T-cell (primary cell): ENCODE measurements around the gene NAP1L4. TPM values are rescaled to one million over a fixed set of nuclear protein-coding genes. Genes with fewer than 3 reads are reported as not detected.
A peak's percentile ranks its signal among the peaks of the same experiment; 100 is the strongest.

Source experiments
- ATAC-seq, 4 experiments: fragments of 200-7000 bp in 3 of 4; fragments of 150-1000 bp in 1 of 4; cut with Tn5 transposase; replicated peaks in 1 of 4; 1 replicate in 3 of 4; 2 replicates in 1 of 4; pipeline ENCODE4 v1.10.0; 2021; ENCODE audit warnings: moderate library complexity in 3 of 4, mild to moderate bottlenecking in 2 of 4, moderate number of reproducible peaks in 1 of 4
- CTCF ChIA-PET, 2 donors: fragments of 300-600 bp; sonication (Branson Sonifier 250); formaldehyde crosslinking; loops; one replicate each; lab custom pipeline; 2022; ENCODE audit warnings: antibody characterized with exemption in 2 of 2; lab: Charles Lee
- POLR2A ChIA-PET, 2 donors: fragments of 300-600 bp; sonication (Branson Sonifier 250); formaldehyde crosslinking; loops; one replicate each; lab custom pipeline; 2022; ENCODE audit warnings: antibody characterized with exemption in 2 of 2; lab: Charles Lee
- DNase-seq, 35 experiments: peaks; one replicate each; pipeline versions ENCODE4 v3.0.0 to v3.0.0-alpha.2; 2013 to 2023
- H3K27ac ChIP-seq: one replicate; pipeline ENCODE4 v1.5.1; 2013; ENCODE audit warnings: low read length
- H3K27me3 ChIP-seq, 2 experiments: replicated peaks in 1 of 2; 1 replicate in 1 of 2; 2 replicates in 1 of 2; pipeline versions ENCODE4 v1.6.1 to v1.7.0; 2013; ENCODE audit warnings: low read length in 1 of 2, mixed read lengths in 1 of 2; ENCODE audit not compliant: control insufficient read depth in 2 of 2, insufficient read depth in 2 of 2; ENCODE audit errors: extremely low read depth in 1 of 2
- H3K36me3 ChIP-seq, 2 donors: 1 replicate in 1 of 2; 2 replicates in 1 of 2; pipeline versions ENCODE4 v1.6.1 to v1.7.0; 2013; ENCODE audit warnings: low read length in 1 of 2; ENCODE audit not compliant: control insufficient read depth in 2 of 2, insufficient read depth in 1 of 2; ENCODE audit errors: extremely low read depth in 1 of 2
- H3K4me1 ChIP-seq, 2 experiments: 1 replicate in 1 of 2; 2 replicates in 1 of 2; pipeline versions ENCODE4 v1.6.1 to v1.7.0; 2013; ENCODE audit warnings: low read length in 2 of 2, mixed read lengths in 1 of 2; ENCODE audit not compliant: insufficient read depth in 2 of 2, control insufficient read depth in 1 of 2; ENCODE audit errors: extremely low read depth in 1 of 2
- H3K4me3 ChIP-seq, 2 donors: 1 replicate in 1 of 2; 2 replicates in 1 of 2; pipeline versions ENCODE4 v1.5.1 to v1.7.0; 2013; ENCODE audit warnings: mild to moderate bottlenecking in 2 of 2, low read length in 1 of 2, moderate library complexity in 1 of 2; ENCODE audit not compliant: control insufficient read depth in 1 of 2; ENCODE audit errors: extremely low read depth in 1 of 2
- H3K9me3 ChIP-seq: 2 replicates; pipeline ENCODE4 v1.7.0; 2013
- H3K27ac Mint-ChIP-seq, 2 donors: one replicate each; pipeline ENCODE4 v1.8.0; 2020 to 2021; ENCODE audit warnings: mild to moderate bottlenecking in 2 of 2, mixed read lengths in 2 of 2
- H3K27me3 Mint-ChIP-seq, 2 donors: one replicate each; pipeline ENCODE4 v1.8.0; 2021 to 2022; ENCODE audit warnings: mixed read lengths in 2 of 2
- H3K36me3 Mint-ChIP-seq: one replicate; pipeline ENCODE4 v1.8.0; 2021; ENCODE audit warnings: mixed read lengths
- H3K4me1 Mint-ChIP-seq, 3 donors: one replicate each; pipeline ENCODE4 v1.8.0; 2020 to 2022; ENCODE audit warnings: mixed read lengths in 3 of 3, mild to moderate bottlenecking in 1 of 3
- H3K4me3 Mint-ChIP-seq, 3 donors: one replicate each; pipeline ENCODE4 v1.8.0; 2020 to 2022; ENCODE audit warnings: mild to moderate bottlenecking in 3 of 3, mixed read lengths in 3 of 3, moderate library complexity in 3 of 3
- H3K9me3 Mint-ChIP-seq, 3 donors: one replicate each; pipeline ENCODE4 v1.8.0; 2020 to 2022; ENCODE audit warnings: mixed read lengths in 3 of 3
- WGBS: methylation state at CpG from one replicate; pipeline ENCODE4 v1.1.5; 2013; ENCODE audit warnings: missing lambda C conversion rate; ENCODE audit not compliant: insufficient coverage; 5-methylcytosine and 5-hydroxymethylcytosine counted together
- total RNA-seq, 35 experiments: library from RNA in 6 of 35; stranded (reverse) in 6 of 35; fragments of 120-200 nt in 1 of 35; gene quantifications; one replicate each; pipeline versions ENCODE4 v1.2.1 to v1.2.4 and lab custom pipeline; 2013 to 2026

NAP1L4 gene
- total RNA-seq (100 to 1,000 TPM; 253 to 388 (median 299) TPM), total RNA-seq (lab: John Stamatoyannopoulos, UW) (136 to 368 (median 252) reads per million in 29 experiments)
- total RNA-seq (2013) = 235 TPM

- Histone ChIP-seq H3K27ac (peak within 1 kb of the TSS; percentile 53), H3K4me3 (peak within 1 kb of the TSS; percentile 70 to 93), H3K9me3 (no peaks in the 10 kb centered on the region), H3K27me3 (no peaks in the 10 kb centered on the region), H3K36me3 (no peaks in the 10 kb centered on the region), H3K4me1 (peaks cover 17 to 27% of the 10 kb centered on the region in 2 experiments)
- ATAC-seq = peak; percentile 82 to 86 (median 84)
- WGBS = under 1% methylated on average over 77 of the region's 77 CpGs
- Mint-ChIP-seq H3K4me1 (peaks cover 24 to 33% (median 31%) of the 10 kb centered on the region in 3 donors), H3K36me3 (peaks cover 3% of the 10 kb centered on the region), H3K9me3 (no peaks in the 10 kb centered on the region), H3K27me3 (no peaks in the 10 kb centered on the region), H3K4me3 (peak within 1 kb of the TSS; percentile 85 to 99 (median 98)), H3K27ac (peak within 1 kb of the TSS; percentile 97 to 98)
- POLR2A ChIA-PET = interaction anchor here (1.0 to 1.3 kb wide), 2 partner anchors 22 kb away, joined by 4 to 16 read pairs; no protein-coding TSS in a partner anchor
- CTCF ChIA-PET = interaction anchor here in 1 of 2 donors (0.6 to 1.0 kb wide), 7 partner anchors 14 to 100 kb away, joined by 3 to 7 read pairs (median 4); a partner anchor contains a TSS
- DNase-seq = peak; percentile 86 to 99 (median 96)
Observed at GRCh38 chr11:2992234-2992996, at the start of gene NAP1L4. TSS of gene NAP1L4 (minus strand) at chr11:2992329. CDS start at chr11:2979220, 13,109 bp downstream.

GRCh38 chr11:3040881-3041280 is 48.8 kb upstream of the NAP1L4 start:
- Mint-ChIP-seq H3K27me3 (no peaks in the 10 kb centered on the region), H3K4me1 (peaks cover 23 to 29% (median 26%) of the 10 kb centered on the region in 3 donors), H3K36me3 (peaks cover 50% of the 10 kb centered on the region), H3K9me3 (no peaks in the 10 kb centered on the region), H3K27ac (no peak overlapping the region), H3K4me3 (no peak overlapping the region)
- H3K4me3 ChIP-seq = no peak overlapping the region
- no CpG with 5 or more reads among the region's 9 CpGs for WGBS
- H3K9me3 ChIP-seq = no peaks in the 10 kb centered on the region
- ChIA-PET POLR2A (no interaction called here), CTCF (no interaction called here)
- H3K27ac ChIP-seq = no peak overlapping the region
- no peaks in the 10 kb centered on the region for H3K27me3 ChIP-seq
- no peak for DNase-seq
- peaks cover 19 to 74% of the 10 kb centered on the region in 2 donors for H3K36me3 ChIP-seq
- H3K4me1 ChIP-seq = peaks cover 0 to 18% of the 10 kb centered on the region in 2 experiments
- ATAC-seq = no peak

- peaks cover 9 to 28% (median 19%) of the 10 kb centered on the region in 3 donors for H3K4me1 Mint-ChIP-seq
- POLR2A ChIA-PET = no interaction called here
- Histone ChIP-seq H3K27ac (no peak overlapping the region), H3K36me3 (peaks cover 21 to 85% of the 10 kb centered on the region in 2 donors), H3K4me3 (no peak overlapping the region), H3K27me3 (no peaks in the 10 kb centered on the region), H3K9me3 (no peaks in the 10 kb centered on the region), H3K4me1 (peaks cover 0 to 19% of the 10 kb centered on the region in 2 experiments)
- H3K27ac Mint-ChIP-seq = no peak overlapping the region
- no peaks in the 10 kb centered on the region for H3K27me3 Mint-ChIP-seq
- CTCF ChIA-PET = interaction anchor here (1.1 to 1.4 kb wide), 3 partner anchors 46 to 54 kb away, joined by 3 to 8 read pairs (median 3); partner anchors contain the start of gene NAP1L4 (in 1 of the 2)
- H3K9me3 Mint-ChIP-seq = no peaks in the 10 kb centered on the region
- H3K4me3 Mint-ChIP-seq = no peak overlapping the region
- WGBS = 72% methylated on average over 6 of the region's 12 CpGs
- no peak for ATAC-seq
- no peak for DNase-seq
- peaks cover 55% of the 10 kb centered on the region for H3K36me3 Mint-ChIP-seq
Observed at GRCh38 chr11:3037945-3038271, 45.8 kb upstream of the NAP1L4 start.

- DNase-seq (peak in 20 of 35 experiments; percentile 10 to 65 (median 36)), ATAC-seq (peak; percentile 72 to 91 (median 76))
- Mint-ChIP-seq H3K27ac (no peak overlapping the region), H3K4me3 (no peak overlapping the region), H3K4me1 (peaks cover 6 to 32% (median 21%) of the 10 kb centered on the region in 3 donors), H3K9me3 (no peaks in the 10 kb centered on the region), H3K27me3 (no peaks in the 10 kb centered on the region), H3K36me3 (peaks cover 60% of the 10 kb centered on the region)
- CTCF ChIA-PET = interaction anchor here (1.1 to 1.4 kb wide), 3 partner anchors 45 to 54 kb away, joined by 3 to 8 read pairs (median 3); partner anchors contain the start of gene NAP1L4 (in 1 of the 2)
- 86% methylated on average over 14 of the region's 24 CpGs for WGBS
- no peak overlapping the region for H3K27ac ChIP-seq
- H3K4me3 ChIP-seq = no peak overlapping the region
- H3K9me3 ChIP-seq = no peaks in the 10 kb centered on the region
- H3K36me3 ChIP-seq = peaks cover 21 to 88% of the 10 kb centered on the region in 2 donors
- POLR2A ChIA-PET = no interaction called here
- H3K4me1 ChIP-seq = peaks cover 0 to 19% of the 10 kb centered on the region in 2 experiments
- no peaks in the 10 kb centered on the region for H3K27me3 ChIP-seq
Observed at GRCh38 chr11:3037040-3037944, 45.2 kb upstream of the NAP1L4 start.

- H3K27me3 Mint-ChIP-seq = no peaks in the 10 kb centered on the region
- H3K4me1 ChIP-seq = peaks cover 0 to 19% of the 10 kb centered on the region in 2 experiments
- peak overlapping the region in 1 of 2 donors; percentile 9 for H3K27ac Mint-ChIP-seq
- peaks cover 21 to 85% of the 10 kb centered on the region in 2 donors for H3K36me3 ChIP-seq
- H3K27ac ChIP-seq = no peak overlapping the region
- no peaks in the 10 kb centered on the region for H3K9me3 Mint-ChIP-seq
- ATAC-seq (no peak), DNase-seq (no peak)
- no peaks in the 10 kb centered on the region for H3K27me3 ChIP-seq
- no peak overlapping the region for H3K4me3 Mint-ChIP-seq
- CTCF ChIA-PET = interaction anchor here in 1 of 2 donors (1.4 kb wide), 1 partner anchor 22 kb away, joined by 4 read pairs; no protein-coding TSS in a partner anchor
- H3K4me1 Mint-ChIP-seq = peaks cover 6 to 34% (median 22%) of the 10 kb centered on the region in 3 donors
- no CpG with 5 or more reads among the region's 5 CpGs for WGBS
- POLR2A ChIA-PET = no interaction called here
- H3K9me3 ChIP-seq = no peaks in the 10 kb centered on the region
- H3K36me3 Mint-ChIP-seq = peaks cover 57% of the 10 kb centered on the region
- H3K4me3 ChIP-seq = no peak overlapping the region
Observed at GRCh38 chr11:3036419-3036818, 44.3 kb upstream of the NAP1L4 start.

GRCh38 chr11:3035333-3035732 is 43.2 kb upstream of the NAP1L4 start:
- Mint-ChIP-seq H3K27ac (no peak overlapping the region), H3K4me1 (peaks cover 14 to 44% (median 25%) of the 10 kb centered on the region in 3 donors), H3K9me3 (no peaks in the 10 kb centered on the region), H3K27me3 (no peaks in the 10 kb centered on the region), H3K36me3 (peaks cover 61% of the 10 kb centered on the region), H3K4me3 (no peak overlapping the region)
- Histone ChIP-seq H3K36me3 (peaks cover 14 to 86% of the 10 kb centered on the region in 2 donors), H3K27ac (no peak overlapping the region), H3K4me1 (peaks cover 0 to 19% of the 10 kb centered on the region in 2 experiments), H3K27me3 (no peaks in the 10 kb centered on the region), H3K9me3 (no peaks in the 10 kb centered on the region), H3K4me3 (no peak overlapping the region)
- ChIA-PET POLR2A (no interaction called here), CTCF (interaction anchor here in 1 of 2 donors (1.4 kb wide), 1 partner anchor 21 kb away, joined by 4 read pairs; no protein-coding TSS in a partner anchor)
- no peak for DNase-seq
- no peak for ATAC-seq
